HG03097 (cell line): ENCODE results near the gene PI16.
"Not testable (repeated sequence)": the region's sequence is repeated elsewhere in the genome, so short reads cannot be mapped to it uniquely, and the experiment has no call there.

Experiments
- ATAC-seq: cut with Tn5 transposase; IDR thresholded peaks from one replicate; pipeline ENCODE4 v1.9.1; 2021; ENCODE audit not compliant: unreplicated experiment, low FRiP score

The PI16 gene

DNA sequence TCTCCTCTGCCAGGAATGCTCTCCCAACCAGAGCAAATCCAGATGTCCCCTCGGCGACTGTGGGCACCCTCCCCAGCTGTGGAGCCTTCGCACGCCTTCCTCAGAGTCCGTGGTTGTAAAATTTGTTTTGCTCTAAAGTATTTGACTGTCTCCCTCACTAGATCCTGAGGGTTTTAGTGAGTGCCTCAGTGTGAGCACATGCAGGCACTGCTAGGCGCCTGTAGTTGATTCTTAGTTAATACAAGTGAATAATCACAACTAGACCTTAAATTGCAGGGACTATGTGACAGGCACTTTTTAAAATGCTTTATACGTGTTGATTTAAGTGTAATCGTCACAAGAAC, 32.1 kb downstream of the PI16 start:
- ATAC-seq, result no peak

- no peak for ATAC-seq
Measured at GRCh38 chr6:36989264-36989663, 34.7 kb downstream of the PI16 start.

DNA sequence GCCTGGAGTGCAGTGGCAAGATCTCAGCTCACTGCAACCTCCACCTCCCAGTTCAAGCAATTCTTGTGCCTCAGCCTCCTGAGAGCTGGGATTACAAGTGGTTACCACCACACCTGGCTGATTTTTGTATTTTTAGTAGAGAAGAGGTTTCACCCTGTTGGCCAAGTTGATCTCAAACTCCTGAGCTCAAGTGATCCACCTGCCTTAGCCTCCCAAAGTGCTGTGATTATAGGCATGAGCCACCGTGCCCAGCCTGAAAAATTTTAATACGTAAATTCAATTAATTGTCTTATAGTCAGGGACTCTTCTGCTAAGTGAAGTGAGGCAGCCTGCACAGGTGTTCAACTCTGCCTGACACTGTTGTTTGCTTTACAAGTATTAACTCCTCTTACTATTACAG, 35.9 kb downstream of the PI16 start:
- ATAC-seq, result not testable (repeated sequence)

DNA sequence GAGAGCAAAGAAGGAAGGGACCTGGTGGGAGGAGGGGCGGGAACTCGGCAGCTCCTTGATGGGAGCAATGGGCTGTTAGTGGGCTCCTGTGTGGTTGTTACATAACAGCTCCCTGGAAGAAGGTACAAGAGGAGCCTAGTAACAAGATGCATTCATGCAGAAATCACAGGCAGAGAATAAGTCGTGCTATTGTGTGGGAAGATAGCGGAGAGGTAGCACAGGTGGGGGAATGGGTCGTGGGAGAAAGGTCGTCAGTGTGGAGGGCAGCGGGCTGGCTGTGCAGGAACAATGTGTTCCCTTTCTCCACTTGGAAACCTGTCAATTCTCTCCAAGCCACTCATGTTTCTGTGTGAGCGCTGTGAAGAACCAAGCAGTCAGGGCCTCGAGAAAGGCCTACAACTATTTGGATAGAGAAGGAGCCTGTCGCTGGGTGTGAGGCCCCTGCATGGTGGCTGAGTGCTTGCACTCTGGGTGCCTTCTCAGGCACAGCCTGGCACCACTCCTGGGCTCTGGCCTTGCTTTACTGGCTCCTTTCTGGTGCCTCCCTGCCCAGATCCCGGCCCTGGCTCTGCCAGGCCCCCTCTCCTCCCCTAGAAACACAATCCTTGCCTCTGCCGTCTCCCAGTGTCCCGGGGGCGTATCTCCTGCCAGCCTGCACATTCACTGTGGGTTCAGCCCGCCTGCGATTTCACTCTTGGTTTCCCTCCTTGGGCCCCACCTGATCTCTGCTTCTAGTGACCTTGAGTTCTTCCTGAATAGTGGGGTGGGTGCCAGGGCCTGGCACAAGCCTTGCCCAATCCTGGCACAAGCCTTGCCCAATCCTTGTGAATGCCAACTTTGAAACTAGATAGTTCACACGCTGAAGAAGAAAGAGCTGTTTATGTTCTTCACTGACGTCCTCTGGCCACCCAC, 43.5 kb downstream of the PI16 start:
- no peak for ATAC-seq

- no peak for ATAC-seq
Measured at GRCh38 chr6:36998723-36999038, 44.1 kb downstream of the PI16 start.

GRCh38 chr6:36999061-36999750, 44.7 kb downstream of the PI16 start:
- no peak for ATAC-seq

GRCh38 chr6:36999751-37000125, 45.2 kb downstream of the PI16 start:
- no peak for ATAC-seq

DNA sequence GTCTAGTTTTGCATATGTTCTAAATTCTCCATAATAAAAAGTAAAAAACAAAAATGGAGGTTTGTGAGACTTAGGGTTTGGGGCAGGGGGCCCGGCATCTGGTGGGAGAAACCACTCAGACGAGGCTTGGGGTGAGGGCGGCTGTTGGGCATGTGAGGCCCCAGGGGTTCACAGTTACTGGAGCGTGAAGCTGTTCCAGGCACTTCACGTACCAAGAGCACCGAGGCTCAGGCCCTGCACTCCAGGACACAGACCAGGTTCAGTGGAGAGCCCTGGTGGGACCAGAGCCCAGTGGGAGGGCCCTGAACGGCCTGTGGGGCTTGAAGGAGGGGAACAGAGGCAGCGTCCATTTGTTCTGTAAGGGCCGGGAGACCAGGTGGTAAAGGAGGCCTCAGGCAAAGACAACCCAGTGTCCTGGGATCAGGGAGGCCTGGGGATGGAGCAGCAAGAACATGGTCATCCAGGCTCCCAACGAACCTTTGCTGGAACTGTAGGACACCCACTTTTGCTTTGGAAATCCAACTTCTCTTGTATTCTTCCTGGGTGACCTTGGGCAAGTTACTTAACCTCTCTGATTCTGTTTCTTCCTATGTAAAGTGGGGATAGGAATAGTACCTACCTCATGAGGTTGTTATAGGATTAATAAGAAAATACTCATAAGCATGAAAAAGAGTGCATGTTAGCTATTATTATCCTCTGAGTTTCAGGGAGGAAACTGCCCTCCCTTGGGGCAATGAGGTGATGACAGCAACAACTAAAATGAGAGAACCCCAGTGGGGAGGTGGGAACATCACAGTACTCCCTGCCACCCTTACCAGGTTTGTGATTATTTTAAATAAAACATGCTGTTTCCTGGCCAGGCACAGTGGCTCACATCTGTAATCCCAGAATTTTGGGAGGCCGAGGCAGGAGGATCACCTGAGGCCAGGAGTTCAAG, 49.8 kb downstream of the PI16 start:
- no peak for ATAC-seq

GRCh38 chr6:37005061-37005810, 50.7 kb downstream of the PI16 start, which contains the start of gene FGD2:
Gene FGD2, plus strand, starts transcription at chr6:37005655. Its CDS starts 163 bp downstream, at chr6:37005818.
- ATAC-seq, result no peak

- ATAC-seq, result no peak
Measured at GRCh38 chr6:37005827-37006567, 51.5 kb downstream of the PI16 start.

DNA sequence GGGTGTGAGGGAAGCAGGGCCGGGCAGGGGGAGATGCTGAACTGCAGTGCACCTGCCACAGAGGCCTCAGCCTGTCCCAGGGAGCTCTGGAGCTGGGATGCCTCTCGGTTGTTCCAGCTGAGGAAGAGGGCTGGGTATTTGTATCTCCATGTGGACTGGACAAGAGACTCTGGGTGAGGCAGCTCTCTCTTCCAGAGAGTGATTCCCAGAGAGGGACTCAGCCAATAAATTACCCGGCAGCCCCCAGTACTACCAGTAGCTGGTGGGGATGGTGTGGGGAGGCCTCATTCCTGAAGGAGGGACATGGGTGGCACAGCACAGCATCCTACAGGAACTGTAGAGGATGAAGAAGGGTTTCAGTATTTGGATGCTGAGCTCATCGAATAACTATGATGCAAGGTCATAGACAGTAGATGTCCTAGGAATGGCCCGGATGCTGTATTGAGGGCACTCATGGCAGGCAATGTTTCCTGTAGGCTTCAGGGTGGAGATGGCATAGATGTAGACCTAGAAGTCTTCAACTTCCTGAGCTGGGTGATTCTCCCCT, 52.3 kb downstream of the PI16 start:
- ATAC-seq, result peak; percentile 2

- peak; percentile 28 for ATAC-seq
Measured at GRCh38 chr6:37007340-37008043, 53.0 kb downstream of the PI16 start.

- ATAC-seq, result no peak
Measured at GRCh38 chr6:37008484-37009465, 54.2 kb downstream of the PI16 start.

DNA sequence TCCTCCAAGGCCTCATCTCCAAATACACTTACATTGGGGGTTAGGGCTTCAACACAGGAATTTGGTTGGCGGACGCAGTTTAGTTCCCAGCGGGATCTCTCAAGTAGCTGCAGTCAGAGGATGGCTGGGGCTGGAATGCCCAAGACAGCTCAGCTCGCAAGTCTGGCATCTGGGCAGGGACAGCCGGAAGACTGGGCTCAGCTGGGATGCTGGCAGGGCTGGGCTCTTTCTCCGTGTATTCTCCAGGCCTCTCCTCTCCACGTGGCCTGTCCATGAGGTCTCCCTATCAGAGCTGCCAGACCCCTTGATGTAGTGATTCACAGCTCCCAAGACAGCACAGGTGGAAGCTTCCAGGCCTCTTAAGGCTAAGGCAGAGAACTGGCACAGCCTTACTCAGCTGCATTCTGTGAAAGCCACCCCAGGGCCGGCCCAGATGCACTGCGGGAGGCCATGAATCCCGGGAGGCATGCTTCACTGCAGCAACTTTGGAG, 55.9 kb downstream of the PI16 start:
- ATAC-seq, result no peak

GRCh38 chr6:37011656-37012378, 57.3 kb downstream of the PI16 start:
- ATAC-seq, result no peak

- no peak for ATAC-seq
Measured at GRCh38 chr6:37013516-37014491, 59.3 kb downstream of the PI16 start.
